Umbilical cord (tissue), 2 donors: Measurements from ENCODE around the gene BCL2L11. TPM values are rescaled to one million over a fixed set of nuclear protein-coding genes. Genes with fewer than 3 reads are reported as not detected.

Source experiments
- DNase-seq: peaks from one replicate; pipeline ENCODE4 v3.0.0-alpha.2; 2015; ENCODE audit warnings: low spot score
- total RNA-seq: library from RNA; depleted of rRNA; stranded (reverse); fragments of >200 nt; gene quantifications from one replicate; pipeline ENCODE4 v1.2.3, GENCODE V29; 2014; ENCODE audit warnings: low replicate concordance; ENCODE audit not compliant: insufficient read depth

The BCL2L11 gene
- total RNA-seq, 1 donor from 2014 or later = 11.8 TPM

- peak; percentile 71 for DNase-seq
Measured at GRCh38 chr2:111117598-111118480, 2.9 kb upstream of the BCL2L11 start.

DNA sequence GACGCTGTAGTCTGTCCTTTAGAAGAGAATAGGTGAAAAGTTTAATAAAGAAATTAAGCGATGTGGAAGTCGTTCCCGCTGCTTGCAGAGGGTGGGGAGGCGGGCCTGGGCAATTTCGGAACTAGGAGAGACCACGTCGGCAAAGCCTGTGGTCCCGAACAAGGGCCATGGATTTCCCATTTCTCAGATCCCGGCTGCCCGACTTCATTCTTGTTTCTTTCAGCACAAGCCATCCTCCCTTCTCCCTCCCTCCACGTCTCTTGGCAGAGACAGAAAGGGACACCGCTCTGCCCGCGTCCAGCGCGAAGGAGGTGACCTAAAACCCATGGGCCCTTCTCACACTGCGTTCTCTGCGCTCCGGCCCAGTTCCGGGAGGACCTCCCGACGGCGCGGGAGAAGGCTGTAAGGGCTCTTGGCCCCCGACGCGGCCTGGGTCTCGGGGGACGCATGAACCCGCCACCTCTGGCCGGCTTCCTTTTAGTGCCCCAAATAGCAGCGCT is 2.2 kb upstream of the BCL2L11 start:
- peak; percentile 12 for DNase-seq

DNA sequence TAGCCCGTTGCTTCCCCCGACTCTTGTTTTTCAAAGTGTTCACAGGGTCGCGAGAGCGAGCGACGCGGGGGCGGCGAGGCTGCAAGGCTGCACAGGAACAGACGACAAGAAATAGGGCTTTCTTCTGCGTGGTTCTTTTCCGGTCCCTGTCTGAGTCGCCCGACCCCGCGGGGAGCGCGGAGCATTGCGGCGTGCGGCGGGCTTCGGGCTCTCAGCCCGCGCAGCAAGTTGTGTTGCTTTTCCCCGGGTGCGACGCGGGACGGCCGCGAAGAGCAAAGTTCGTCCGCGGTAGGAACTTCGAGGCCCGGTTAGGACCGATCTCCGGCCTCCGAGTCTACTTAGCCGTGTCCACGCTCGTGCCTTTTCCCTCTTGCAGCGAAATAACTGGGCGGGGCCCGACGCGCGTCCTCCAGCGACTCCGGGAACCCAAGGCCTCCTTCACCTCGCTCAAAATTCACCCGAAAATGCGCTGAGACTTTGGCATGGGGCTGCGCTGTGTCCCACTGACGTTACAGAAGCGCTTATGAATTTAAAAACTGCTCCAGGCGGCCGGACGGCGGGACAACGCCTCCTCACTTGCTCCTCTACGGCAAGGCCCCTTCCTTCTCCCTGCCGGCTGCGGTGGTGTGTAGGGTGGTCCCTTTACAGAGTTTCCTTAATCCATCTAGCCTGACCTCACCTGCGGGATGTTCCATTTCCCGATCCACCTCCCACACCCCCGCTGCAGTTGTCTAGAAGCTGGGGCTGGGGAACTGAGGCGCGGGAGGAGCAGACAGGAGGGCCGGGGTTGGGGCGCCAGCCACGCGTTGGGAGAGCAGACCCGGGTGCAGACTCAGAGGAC is 1.5 kb upstream of the BCL2L11 start:
- DNase-seq = peak; percentile 17

DNA sequence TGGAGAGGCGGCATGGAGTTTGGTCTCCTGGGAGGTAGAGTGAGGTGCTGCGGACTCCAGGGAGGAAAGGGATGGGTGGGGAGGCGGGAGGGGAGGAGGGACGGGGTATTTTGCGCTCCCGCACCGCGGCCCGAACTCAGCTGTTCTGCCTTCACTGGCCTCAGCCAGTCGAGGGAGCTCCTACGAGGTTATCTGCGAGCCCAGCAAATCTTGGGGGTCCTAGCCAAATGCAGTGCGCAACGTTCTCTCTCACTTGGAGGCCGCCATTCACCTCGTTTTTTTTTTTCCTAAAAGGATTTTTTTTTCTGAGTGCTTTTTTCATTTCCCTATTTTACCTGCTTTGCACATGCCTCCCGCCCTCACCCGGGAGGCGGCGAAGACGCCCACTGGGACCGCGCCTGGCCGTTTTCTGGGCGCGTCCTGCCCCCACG is 877 bp upstream of the BCL2L11 start:
- DNase-seq = no peak

- peak; percentile 49 for DNase-seq
Measured at GRCh38 chr2:111121028-111121827, 514 bp downstream of the BCL2L11 start.

GRCh38 chr2:111121828-111122630 is 1.3 kb downstream of the BCL2L11 start:
- peak; percentile 92 for DNase-seq

DNA sequence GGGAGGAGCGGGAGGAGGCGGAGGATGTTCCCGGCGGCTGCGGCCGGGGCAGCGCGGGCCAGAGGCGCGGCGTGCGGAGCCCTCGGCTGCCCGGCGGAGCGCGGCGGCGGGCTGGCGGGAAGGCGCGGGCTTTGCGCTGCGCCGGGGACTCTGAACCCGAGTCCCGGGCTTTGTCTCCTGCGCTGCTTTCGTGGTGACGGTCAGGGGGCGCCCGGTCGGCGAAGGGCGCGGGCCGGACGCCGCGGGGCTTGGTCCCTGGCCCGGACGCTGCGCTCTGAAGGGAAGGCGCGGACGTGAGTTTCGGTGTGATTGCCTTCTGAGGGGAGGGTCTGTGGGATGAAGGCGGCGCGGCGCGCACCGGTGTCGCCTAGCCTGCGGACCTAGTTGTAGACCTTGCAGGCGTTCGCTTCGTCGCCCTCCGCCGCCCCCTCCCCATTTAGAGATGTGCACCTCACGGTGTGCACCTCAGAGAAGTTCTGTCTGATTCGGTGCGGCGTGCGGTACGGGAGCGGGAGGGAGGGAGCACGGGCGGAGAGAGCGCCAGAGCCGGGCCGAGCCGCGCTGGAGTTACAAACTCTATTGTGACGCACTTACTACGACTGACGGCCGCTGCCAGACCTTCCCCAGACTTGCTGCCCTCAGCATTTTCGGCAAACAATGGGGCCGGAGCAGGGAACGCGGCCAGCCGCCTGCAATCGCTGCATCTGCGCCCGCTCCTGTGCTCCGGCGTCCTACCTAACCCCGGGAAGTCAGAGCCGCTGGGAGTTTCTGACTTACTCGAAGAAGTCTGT is 2.1 kb downstream of the BCL2L11 start:
- DNase-seq = peak; percentile 81

DNA sequence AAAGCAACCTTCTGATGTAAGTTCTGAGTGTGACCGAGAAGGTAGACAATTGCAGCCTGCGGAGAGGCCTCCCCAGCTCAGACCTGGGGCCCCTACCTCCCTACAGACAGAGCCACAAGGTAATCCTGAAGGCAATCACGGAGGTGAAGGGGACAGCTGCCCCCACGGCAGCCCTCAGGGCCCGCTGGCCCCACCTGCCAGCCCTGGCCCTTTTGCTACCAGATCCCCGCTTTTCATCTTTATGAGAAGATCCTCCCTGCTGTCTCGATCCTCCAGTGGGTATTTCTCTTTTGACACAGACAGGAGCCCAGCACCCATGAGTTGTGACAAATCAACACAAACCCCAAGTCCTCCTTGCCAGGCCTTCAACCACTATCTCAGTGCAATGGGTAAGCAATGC is 3.0 kb downstream of the BCL2L11 start:
- no peak for DNase-seq

DNA sequence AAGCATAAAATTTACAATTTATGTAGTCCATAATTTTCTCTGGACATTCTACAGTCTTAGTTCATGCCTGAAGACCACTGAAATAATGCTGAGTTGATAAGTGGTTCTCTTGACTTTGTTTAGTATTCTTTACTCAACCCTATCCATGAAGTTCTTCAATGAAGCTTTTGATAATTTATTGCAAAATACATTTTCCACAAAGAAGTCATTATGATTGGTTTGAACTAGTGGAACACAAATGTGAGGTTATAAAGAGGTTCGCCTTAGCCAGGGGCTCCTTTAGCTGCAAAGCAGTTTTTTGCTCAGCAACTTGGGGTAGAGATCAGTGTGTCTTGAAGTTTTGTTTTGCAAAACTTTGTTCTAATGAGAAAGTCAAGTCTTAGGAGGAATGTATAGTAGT is 5.9 kb downstream of the BCL2L11 start:
- no peak for DNase-seq

DNA sequence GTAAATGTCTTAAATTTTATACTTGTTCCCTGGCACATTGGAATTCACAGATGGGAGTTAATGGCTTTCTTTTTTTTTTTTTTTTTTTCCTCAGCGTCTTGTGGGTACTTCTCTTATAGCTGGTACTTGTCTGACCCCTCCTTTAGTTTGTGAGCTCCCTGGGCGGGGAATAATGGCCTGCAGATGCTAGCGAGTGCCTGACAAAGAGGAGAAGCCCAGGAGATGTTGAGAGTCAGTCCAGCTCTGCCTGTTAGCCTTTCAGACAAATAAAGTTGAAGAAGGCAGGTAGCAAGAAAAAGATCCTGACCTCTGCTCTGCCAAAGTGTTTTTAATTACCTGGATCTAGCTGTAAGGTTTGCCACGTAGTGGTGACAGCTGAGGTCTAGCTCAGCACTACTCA is 6.6 kb downstream of the BCL2L11 start:
- no peak for DNase-seq

DNA sequence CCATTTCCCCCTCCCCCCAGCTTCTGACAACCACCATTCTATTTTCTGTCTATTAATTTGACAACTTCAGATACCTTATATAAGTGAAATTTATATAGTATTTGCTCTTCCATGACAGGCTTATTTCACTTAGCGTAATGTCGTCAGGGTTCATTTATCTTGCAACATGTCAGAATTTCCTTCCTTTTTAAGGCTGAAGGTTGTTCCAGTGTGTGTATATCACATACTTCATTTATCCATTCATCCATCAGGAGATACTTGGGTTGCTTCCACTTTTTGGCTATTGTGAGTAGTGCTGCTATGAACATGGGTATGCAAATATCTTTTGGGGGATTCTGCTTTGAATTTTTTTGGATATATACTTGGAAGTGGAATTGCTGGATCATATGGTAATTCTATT is 7.4 kb downstream of the BCL2L11 start:
- DNase-seq = no peak

GRCh38 chr2:111133603-111134002 is 12.9 kb downstream of the BCL2L11 start:
- peak; percentile 22 for DNase-seq

DNA sequence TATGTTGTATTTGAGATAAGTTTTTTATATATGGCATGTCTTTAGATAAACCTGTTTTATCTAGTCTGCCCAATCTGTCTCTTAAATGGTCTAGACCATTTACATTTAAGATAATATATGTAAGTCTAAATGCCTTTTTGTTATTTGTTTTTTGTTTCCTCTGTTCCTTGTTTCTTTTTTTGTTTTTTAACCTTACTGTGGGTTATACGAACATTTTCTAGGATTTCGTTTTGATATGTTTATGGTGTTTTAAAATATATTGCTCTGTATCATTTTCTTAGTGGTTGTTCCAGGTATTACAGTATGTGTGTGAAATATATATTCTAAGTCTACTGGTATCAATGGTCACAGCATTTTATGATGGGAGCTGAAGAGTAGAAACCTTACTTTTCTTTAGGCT is 13.3 kb downstream of the BCL2L11 start:
- DNase-seq = no peak

GRCh38 chr2:111135237-111135909 is 14.7 kb downstream of the BCL2L11 start:
- DNase-seq = no peak

- no peak for DNase-seq
Measured at GRCh38 chr2:111135910-111136297, 15.2 kb downstream of the BCL2L11 start.

- no peak for DNase-seq
Measured at GRCh38 chr2:111138839-111139238, 18.1 kb downstream of the BCL2L11 start.

DNA sequence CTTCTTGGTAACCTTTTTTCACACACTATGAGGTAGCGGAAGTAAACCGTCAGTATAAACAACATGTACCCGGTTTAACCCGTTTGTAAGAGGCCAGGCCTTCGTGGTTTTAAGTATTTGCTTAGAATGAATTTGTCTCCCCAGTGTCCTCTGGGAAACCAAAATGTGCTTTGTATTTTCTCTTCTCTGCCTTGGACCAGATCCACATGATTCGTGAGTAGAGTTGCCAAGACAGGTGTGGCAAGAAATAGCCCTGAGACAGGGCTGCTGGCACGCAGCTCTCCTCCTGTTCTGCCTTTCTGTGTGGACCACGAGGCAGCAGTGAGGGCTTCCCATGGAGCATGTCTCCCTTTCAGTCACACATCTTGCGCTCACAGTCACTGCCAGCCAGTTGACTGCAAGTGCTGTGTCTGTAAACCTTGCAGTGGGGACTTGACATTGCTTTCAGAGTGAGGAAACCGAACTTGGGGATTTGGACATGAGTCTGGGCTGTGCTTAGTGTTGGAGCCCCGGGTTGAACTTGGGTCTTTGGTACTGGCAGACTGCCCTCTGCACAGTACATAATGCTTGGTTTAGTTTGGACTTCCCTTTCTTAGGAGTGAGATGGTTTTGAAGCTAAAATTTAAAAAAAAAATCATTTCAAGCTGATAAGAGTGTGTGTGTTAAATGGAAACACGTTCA is 19.1 kb downstream of the BCL2L11 start:
- no peak for DNase-seq

DNA sequence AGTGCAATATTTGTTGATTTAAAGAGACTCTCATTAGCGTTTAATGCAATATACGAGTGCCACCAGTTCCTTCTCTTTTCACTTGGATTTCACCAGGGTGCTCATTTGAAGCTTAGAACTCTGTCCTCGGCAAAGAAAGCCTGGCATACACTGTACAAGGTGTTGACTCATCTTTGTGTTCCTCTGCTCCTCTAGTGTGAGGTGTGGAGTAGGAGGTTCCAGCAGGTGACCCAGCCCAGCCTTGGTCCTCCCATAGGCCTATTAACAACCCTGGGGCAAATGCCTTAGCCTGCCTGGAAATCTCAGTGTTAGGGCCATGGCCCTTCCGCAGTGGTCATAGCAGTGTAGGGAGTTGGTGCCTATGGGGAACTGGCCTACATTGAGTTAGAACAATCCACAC is 20.1 kb downstream of the BCL2L11 start:
- no peak for DNase-seq

- DNase-seq = no peak
Measured at GRCh38 chr2:111142101-111142500, 21.4 kb downstream of the BCL2L11 start.
